DOHH2 (cell line): Measurements from ENCODE around the gene NPRL2.

Experiments used
- CTCF ChIP-seq: fragments of 200-600 bp; sonication (generic); IDR thresholded peaks from one replicate; pipeline ENCODE4 v1.5.1; 2014; ENCODE audit warnings: antibody characterized with exemption, mild to moderate bottlenecking, low read depth, low read length; ENCODE audit not compliant: poor library complexity, severe bottlenecking
- EZH2phosphoT487 ChIP-seq: fragments of 200-600 bp; sonication (generic); IDR thresholded peaks from 2 replicates; pipeline ENCODE4 v1.6.1; 2017; ENCODE audit warnings: borderline replicate concordance, mild to moderate bottlenecking, antibody characterized with exemption, low read length, moderate library complexity, mixed read lengths

GRCh38 chr3:50330330-50330729 is 20.2 kb downstream of the NPRL2 start:
- no peak for TF ChIP-seq CTCF
- no peak for TF ChIP-seq EZH2phosphoT487
